GM19467 (cell line): ENCODE results near the gene MED12L.

Source experiments
- ATAC-seq: cut with Tn5 transposase; IDR thresholded peaks from one replicate; pipeline ENCODE4 v1.9.1; 2021; ENCODE audit warnings: mild to moderate bottlenecking, moderate library complexity; ENCODE audit not compliant: unreplicated experiment

Gene MED12L

DNA sequence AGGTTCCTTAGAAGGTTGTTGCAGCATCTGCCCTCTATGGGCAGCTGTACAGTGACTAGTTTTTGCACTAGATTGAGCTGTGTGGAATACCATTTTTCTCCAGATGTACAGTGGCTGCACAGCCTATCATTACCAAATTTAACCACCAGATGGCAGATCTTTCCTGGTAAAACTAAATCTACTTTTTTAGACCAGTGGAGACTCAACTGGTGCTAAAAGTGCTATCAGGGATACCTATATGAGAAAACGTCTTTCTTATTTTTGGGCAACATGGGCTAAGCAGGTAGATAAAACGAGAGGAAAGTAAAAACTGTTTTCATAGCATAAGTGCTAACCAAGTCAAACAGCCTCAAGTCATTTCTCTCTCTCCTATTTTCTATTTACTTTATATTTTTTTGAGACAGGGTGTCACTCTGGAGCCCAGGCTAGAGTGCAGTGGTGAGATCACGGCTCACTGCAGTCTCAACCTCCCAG, 354.2 kb downstream of the MED12L start:
- peak; percentile 87 for ATAC-seq

GRCh38 chr3:151440940-151441339, 355.5 kb downstream of the MED12L start:
- no peak for ATAC-seq

DNA sequence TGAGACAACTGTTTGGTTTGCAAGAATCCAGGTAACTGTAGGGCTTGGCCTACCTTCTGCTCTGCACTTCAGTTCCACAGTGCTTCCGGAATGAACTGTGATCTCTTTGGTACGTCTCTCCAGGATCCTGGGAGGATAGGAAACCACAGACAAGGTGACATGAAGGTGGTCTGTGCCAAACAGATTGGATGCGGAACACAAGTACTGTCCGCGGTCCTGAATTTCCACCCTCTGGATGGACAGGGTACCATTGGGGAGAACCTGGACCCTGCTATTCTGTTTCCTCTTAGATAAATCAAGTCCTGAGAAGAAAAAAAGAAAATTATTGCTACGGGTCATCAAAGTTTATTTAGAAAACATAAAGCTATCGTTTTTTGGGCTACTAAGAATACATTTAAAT, 358.1 kb downstream of the MED12L start:
- no peak for ATAC-seq

DNA sequence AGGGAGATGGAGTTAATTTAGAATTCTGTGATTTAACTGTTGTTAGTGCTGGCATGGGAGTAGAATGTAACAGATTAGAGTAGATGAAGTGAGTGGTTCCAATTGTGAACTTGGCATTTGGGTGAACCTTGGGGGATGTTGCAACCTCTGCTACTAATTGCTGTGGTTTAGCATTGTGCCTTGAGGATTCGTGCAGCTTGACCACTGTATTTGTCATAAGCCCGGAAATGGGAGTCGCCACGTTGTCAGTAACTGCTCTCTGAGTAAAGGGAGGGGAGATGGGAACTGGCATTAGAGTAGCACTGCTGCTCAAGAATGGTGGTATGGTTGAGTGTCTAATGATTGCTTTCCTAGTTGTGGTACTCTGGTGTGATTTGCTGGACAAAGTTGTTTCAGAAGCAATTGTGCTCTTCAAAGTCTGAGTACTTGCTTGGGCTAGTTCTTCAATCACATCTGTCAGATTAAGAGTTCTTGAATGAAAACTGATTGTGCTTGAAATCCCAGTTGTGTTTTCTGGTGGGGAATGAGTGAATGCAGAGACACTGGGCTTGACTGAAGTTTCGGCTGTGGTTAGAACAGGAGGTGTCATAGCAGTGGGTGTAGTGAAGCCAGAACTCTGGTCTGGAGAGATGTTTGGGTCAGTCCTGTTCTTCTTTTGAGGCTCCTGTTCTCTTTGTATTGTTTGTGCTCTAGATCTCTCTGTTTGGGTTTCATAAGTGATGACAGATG, 360.0 kb downstream of the MED12L start:
- ATAC-seq = no peak

GRCh38 chr3:151446002-151446340, 360.5 kb downstream of the MED12L start:
- ATAC-seq = no peak

DNA sequence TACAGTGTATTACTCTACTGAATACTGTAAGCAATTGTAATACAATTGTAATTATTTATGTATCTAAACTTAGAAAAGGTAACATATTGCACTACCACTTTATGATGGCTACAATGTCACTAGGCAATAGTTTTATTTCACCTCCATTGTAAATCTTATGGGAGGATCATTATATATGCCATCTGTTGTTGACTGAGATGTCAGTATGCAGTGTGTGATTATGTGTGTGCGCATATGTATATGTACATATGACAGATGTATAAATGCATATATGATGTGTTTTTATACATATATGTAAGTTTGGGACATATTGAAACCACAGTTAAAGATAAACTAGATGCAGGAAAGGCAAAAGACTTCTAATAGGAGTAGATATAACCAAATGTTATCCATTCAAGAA, 366.9 kb downstream of the MED12L start:
- no peak for ATAC-seq

GRCh38 chr3:151452841-151453240, 367.4 kb downstream of the MED12L start:
- ATAC-seq = no peak

DNA sequence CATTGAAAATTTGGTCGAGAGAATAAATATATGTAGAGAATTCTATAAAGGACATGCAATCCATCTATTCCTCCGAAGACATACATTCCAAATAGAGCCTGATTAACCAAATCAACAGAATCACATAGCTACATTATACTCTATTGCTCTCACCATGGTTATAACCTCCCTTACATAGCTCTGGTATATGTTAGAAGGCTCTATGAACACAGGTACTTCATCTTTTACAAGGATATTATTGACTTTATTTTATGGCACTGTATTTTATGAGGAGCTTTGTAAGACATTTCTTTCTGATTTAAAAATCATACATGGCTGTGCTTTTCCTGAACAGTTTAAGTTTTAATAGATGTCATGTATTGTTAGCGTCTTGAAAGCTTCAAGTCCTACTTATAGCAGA, 370.6 kb downstream of the MED12L start:
- no peak for ATAC-seq

DNA sequence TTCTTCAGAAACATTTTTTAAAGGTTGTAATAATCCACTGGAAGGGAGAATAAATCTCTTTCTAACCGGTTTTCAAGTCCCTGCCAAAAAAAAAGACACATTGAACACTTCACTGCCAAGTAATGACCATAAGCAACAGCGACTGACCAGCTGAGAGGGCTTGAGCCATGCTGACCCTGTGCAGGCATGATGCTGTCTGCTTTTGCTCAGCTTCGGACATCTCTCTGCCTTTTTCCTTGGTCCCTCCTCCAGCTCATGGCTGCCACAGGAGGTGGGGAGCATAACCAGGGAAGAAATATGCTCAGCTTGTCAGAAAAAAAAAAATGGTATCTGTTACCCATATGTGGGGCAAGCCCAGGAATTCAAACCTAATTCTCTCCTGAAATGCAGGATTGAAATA, 373.9 kb downstream of the MED12L start:
- no peak for ATAC-seq

- no peak for ATAC-seq
Measured at GRCh38 chr3:151460228-151460627, 374.8 kb downstream of the MED12L start.

DNA sequence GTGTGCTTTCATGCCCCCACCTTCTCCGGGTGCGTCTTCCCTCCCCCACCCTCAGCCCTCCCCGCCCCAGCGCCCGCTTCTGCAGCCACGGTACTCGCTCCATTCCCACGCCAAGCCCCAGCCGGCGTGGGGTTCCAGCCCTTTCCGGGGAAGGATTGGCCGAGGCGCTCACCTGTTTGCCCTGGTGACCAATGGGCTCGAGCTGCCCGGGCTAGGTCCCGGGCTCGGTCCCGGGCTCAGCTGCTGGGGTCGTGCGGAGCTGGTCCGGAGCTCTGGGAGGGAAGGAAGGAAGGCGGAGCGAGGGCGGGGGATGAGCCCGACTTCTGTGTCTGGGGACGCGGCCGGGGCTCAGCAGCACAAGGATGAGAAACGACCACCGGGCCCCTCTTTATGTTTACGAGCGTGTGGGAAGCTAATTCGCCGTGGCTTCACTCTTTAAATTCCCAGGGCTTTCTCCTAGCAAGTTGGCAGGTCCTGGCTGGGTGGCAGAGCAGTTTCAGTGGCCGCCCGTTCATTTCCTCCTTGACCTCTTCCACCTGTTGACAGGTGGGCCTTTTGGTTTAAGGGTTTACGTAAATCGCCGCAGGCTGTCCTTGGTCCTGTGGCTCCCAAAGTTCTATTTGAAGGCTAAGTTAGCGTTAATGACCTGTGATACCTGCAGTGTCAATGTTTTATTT, 375.4 kb downstream of the MED12L start, which contains the start of gene IGSF10:
Gene IGSF10 (minus strand): TSS at position 288 of the 677 bp plus-strand sequence. CDS start 2,352 bp downstream, outside the sequence.
- no peak for ATAC-seq

DNA sequence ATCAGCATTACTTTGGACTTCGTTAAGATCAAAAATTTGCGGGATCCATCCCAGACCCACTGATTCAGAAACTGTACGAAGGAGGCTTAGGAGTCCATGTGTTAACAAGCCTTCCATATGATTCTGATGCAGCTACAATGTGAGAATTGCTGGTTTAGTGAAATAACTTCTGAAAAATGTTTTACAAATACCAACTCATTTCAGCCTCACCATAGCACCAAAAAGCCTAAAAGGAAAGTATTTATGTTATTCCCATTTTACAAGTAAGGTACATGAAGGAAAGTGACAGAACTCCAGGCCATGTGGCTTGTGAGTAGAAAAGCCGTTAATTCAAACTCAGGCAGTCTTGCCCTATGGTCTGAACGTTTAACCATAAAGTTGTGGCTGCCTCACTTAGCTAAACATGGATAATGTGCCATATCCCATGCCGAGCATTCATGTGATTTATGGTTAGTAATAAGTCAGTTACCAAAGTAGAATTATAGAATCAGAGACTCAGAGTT, 376.9 kb downstream of the MED12L start:
- no peak for ATAC-seq

GRCh38 chr3:151462991-151463390, 377.5 kb downstream of the MED12L start:
- ATAC-seq = no peak

DNA sequence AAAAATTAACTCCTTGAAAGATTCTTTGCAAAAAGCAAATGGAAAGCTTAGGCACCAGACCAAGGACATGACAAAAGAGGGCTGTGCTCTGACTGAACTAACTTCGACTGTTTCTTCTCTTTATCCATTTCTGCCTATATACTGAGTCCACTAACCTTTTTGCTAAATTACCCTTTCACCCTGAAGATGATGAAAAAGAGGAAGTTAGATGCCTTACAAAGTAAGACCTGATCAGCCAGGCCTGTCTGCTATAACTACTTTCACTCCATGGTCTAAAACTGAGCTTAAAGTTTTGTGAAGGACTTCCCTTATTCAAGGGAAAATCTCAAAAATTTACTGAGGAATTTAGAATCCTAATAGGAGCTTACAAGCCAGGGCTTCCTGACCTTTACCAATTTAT, 381.6 kb downstream of the MED12L start:
- no peak for ATAC-seq

DNA sequence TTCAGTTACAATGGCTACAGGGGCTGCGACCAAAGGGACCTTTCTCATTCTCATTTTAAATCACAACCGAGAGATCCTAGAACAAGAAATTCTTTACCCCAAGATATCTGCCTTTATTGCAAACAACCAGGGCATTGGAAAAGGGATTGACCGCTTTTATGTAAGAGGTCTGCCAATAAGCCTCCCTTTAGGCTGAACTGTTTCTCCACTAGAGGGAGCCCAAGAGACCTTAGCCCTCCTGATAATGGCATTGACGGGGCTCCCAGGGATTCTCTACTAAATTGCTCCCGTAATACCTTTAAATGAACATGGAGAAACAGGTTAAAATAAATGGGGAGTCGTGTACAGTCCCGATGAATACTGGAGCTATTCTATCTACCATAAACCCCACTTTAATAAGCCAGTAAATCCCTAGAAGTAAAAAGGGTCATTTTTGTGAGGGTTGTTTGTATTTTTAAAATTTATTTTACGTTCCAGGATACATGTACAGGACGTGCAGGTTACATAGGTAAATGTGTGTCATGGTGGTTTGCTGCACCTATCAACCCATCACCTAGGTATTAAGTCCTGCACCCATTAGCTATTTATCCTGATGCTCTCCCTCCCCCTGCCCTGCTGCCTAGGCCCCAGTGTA, 382.9 kb downstream of the MED12L start:
- ATAC-seq = peak; percentile 67

- no peak for ATAC-seq
Measured at GRCh38 chr3:151476344-151477018, 391.0 kb downstream of the MED12L start.

- ATAC-seq = no peak
Measured at GRCh38 chr3:151477591-151478334, 392.3 kb downstream of the MED12L start.

DNA sequence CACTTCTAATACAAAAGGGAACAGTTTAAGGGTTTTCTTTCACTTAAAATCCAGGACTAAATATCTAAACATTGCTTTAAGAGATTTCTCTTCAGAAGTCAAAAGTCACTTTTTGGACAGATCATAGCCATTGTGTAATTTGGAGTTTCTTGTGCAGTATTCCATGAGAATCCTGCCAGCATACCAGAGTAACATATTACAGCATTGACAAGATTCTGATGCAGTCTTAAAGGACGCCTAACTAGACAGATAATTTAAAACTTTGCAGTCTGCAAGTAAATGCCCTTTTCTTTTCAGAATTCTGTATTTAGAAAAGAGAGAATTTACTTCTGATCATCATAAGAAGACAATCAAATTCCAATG, 392.9 kb downstream of the MED12L start:
- ATAC-seq = no peak

- ATAC-seq = no peak
Measured at GRCh38 chr3:151479452-151479851, 394.0 kb downstream of the MED12L start.

- ATAC-seq = no peak
Measured at GRCh38 chr3:151480492-151480891, 395.0 kb downstream of the MED12L start.

DNA sequence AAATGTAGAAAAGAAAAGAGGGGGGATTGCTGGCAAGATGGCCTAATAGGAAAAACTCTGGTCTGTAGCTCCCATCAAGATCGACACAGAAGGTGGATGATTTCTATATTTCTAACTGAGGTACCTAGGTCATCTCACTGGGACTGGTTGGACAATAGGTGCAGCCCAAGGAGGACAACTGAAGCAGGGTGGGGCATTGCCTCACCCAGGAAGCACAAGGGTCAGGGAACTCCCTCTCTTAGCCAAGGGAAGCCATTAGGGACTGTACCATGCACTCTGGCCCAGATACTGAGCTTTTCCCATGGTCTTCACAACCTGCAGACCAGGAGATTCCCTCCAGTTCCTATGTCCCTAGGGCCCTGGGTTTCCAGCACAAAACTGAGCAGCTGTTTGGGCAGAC, 398.0 kb downstream of the MED12L start:
- no peak for ATAC-seq
